Caco-2 (cell line): Measurements from ENCODE around the gene EHD4. TPM values are rescaled to one million over a fixed set of nuclear protein-coding genes. Genes with fewer than 3 reads are reported as not detected.
A peak's percentile ranks its signal among the peaks of the same experiment; 100 is the strongest.

ENCODE experiments used
- BruUV-seq: library from RNA; stranded (reverse); fragments of 400-500 nt; replicated peaks from 2 replicates; lab custom pipeline; 2021; lab: Mats Ljungman, UMichigan
- CTCF ChIA-PET: fragments of 300-600 bp; sonication (Branson Sonifier 250); formaldehyde crosslinking; loops from one replicate; lab custom pipeline; 2022; ENCODE audit warnings: antibody characterized with exemption; lab: Charles Lee
- POLR2A ChIA-PET: fragments of 300-600 bp; sonication (Branson Sonifier 250); formaldehyde crosslinking; loops from one replicate; lab custom pipeline; 2022; ENCODE audit warnings: antibody characterized with exemption; lab: Charles Lee
- DNase-seq, 2 experiments: peaks; one replicate each; pipeline versions ENCODE4 v3.0.0 to v3.0.0-alpha.2; 2020 to 2022
- H3K27me3 ChIP-seq: replicated peaks from 2 replicates; pipeline ENCODE4 v1.6.0; 2011; ENCODE audit warnings: low read length; ENCODE audit not compliant: control insufficient read depth, insufficient read depth
- H3K36me3 ChIP-seq: 2 replicates; pipeline ENCODE4 v1.5.1; 2011; ENCODE audit warnings: low read length; ENCODE audit not compliant: control insufficient read depth, insufficient read depth
- H3K4me1 ChIP-seq: fragments of 250-450 bp; sonication (Bioruptor Pico); 2 replicates; pipeline ENCODE4 v1.5.1; 2020; ENCODE audit warnings: mild to moderate bottlenecking
- H3K4me3 ChIP-seq: 2 replicates; pipeline ENCODE4 v1.5.1; 2011; ENCODE audit warnings: low read depth, mild to moderate bottlenecking, control low read depth, low read length
- H3K9me3 ChIP-seq: fragments of 250-450 bp; sonication (Bioruptor Pico); 2 replicates; pipeline ENCODE4 v1.5.1; 2020; ENCODE audit warnings: mild to moderate bottlenecking, moderate library complexity
- H3K27ac Mint-ChIP-seq: one replicate; pipeline ENCODE4 v1.8.0; 2022; ENCODE audit warnings: mixed read lengths; ENCODE audit not compliant: unreplicated experiment
- H3K27me3 Mint-ChIP-seq: one replicate; pipeline ENCODE4 v1.8.0; 2022; ENCODE audit warnings: mixed read lengths; ENCODE audit not compliant: insufficient read depth, unreplicated experiment
- H3K36me3 Mint-ChIP-seq: one replicate; pipeline ENCODE4 v1.8.0; 2022; ENCODE audit warnings: mild to moderate bottlenecking, mixed read lengths; ENCODE audit not compliant: insufficient read depth, unreplicated experiment
- H3K4me1 Mint-ChIP-seq: one replicate; pipeline ENCODE4 v1.8.0; 2022; ENCODE audit warnings: low read depth, mixed read lengths; ENCODE audit not compliant: unreplicated experiment
- H3K4me3 Mint-ChIP-seq: one replicate; pipeline ENCODE4 v1.8.0; 2022; ENCODE audit warnings: mild to moderate bottlenecking, moderate library complexity, mixed read lengths; ENCODE audit not compliant: unreplicated experiment
- H3K9me3 Mint-ChIP-seq: one replicate; pipeline ENCODE4 v1.8.0; 2022; ENCODE audit warnings: mixed read lengths; ENCODE audit not compliant: unreplicated experiment
- CTCF ChIP-seq, 2 experiments: fragments of 200-600 bp in 1 of 2; IDR thresholded peaks; 1 replicate in 1 of 2; 2 replicates in 1 of 2; pipeline versions ENCODE4 v1.5.1 to v1.8.0; 2011 to 2022; ENCODE audit warnings: antibody characterized with exemption in 1 of 2, control low read depth in 1 of 2, inconsistent platforms in 1 of 2, low read depth in 1 of 2, low read length in 1 of 2, mild to moderate bottlenecking in 1 of 2, moderate library complexity in 1 of 2; ENCODE audit not compliant: insufficient read depth in 1 of 2, severe bottlenecking in 1 of 2, unreplicated experiment in 1 of 2
- intact Hi-C: fragments of 100-400 bp; cut with micrococcal nuclease; formaldehyde crosslinking; loops from one replicate; pipeline ENCODE4 v1.10.0; 2022; ENCODE audit not compliant: unreplicated experiment
- total RNA-seq: library from RNA; stranded (reverse); gene quantifications from 2 replicates; pipeline ENCODE4 v1.2.3, GENCODE V29; 2022

Gene EHD4
- total RNA-seq, 1 experiment from 2014 or later = 31.6 TPM

GRCh38 chr15:41860049-41860828, 112.1 kb downstream of the EHD4 start:
- Histone ChIP-seq H3K27me3 (no peaks in the 10 kb centered on the region), H3K4me1 (no peaks in the 10 kb centered on the region)
- no peaks in the 10 kb centered on the region for H3K27me3 Mint-ChIP-seq

GRCh38 chr15:41858756-41859155, 113.6 kb downstream of the EHD4 start:
- H3K9me3 Mint-ChIP-seq = no peaks in the 10 kb centered on the region
- H3K27me3 ChIP-seq = no peaks in the 10 kb centered on the region
- BruUV-seq = no TSS peak
- H3K36me3 ChIP-seq = no peaks in the 10 kb centered on the region
- ChIA-PET POLR2A (no interaction called here), CTCF (no interaction called here)
- H3K4me1 Mint-ChIP-seq = no peaks in the 10 kb centered on the region
- H3K4me3 Mint-ChIP-seq = no peak overlapping the region
- H3K27ac Mint-ChIP-seq = no peak overlapping the region
- no peak for TF ChIP-seq CTCF (IDR thresholded peaks at IDR 0.05; ENCODE audit: insufficient read depth in 1 of 2, low read depth in 1 of 2, low read length in 1 of 2, severe bottlenecking in 1 of 2, unreplicated experiment in 1 of 2)
- no peaks in the 10 kb centered on the region for H3K27me3 Mint-ChIP-seq
- no peaks in the 10 kb centered on the region for H3K4me1 ChIP-seq
- H3K36me3 Mint-ChIP-seq = peaks cover 5% of the 10 kb centered on the region
- intact Hi-C loops = no loop called here
- DNase-seq = no peak
- H3K9me3 ChIP-seq = no peaks in the 10 kb centered on the region
- H3K4me3 ChIP-seq = no peak overlapping the region

More at GRCh38 chr15:41860049-41860828, 112.1 kb downstream of the EHD4 start:
- H3K9me3 ChIP-seq = no peaks in the 10 kb centered on the region
- intact Hi-C loops = no loop called here
- no peak overlapping the region for H3K4me3 ChIP-seq
- DNase-seq = no peak
- no peaks in the 10 kb centered on the region for H3K4me1 Mint-ChIP-seq
- no peaks in the 10 kb centered on the region for H3K36me3 ChIP-seq
- peak in 1 of 2 experiments; percentile 35 for TF ChIP-seq CTCF (IDR thresholded peaks at IDR 0.05; ENCODE audit: insufficient read depth in 1 of 2, low read depth in 1 of 2, low read length in 1 of 2, severe bottlenecking in 1 of 2, unreplicated experiment in 1 of 2)
- BruUV-seq = no TSS peak
- H3K36me3 Mint-ChIP-seq = no peaks in the 10 kb centered on the region
- ChIA-PET POLR2A (no interaction called here), CTCF (interaction anchor here (2.8 kb wide), 1 partner anchor 44 kb away, joined by 8 read pairs; no protein-coding TSS in a partner anchor)
- H3K9me3 Mint-ChIP-seq = no peaks in the 10 kb centered on the region
- H3K27ac Mint-ChIP-seq = no peak overlapping the region
- H3K4me3 Mint-ChIP-seq = no peak overlapping the region

- Mint-ChIP-seq H3K36me3 (peaks cover 6% of the 10 kb centered on the region), H3K27me3 (no peaks in the 10 kb centered on the region), H3K4me3 (no peak overlapping the region), H3K4me1 (no peaks in the 10 kb centered on the region), H3K9me3 (no peaks in the 10 kb centered on the region), H3K27ac (no peak overlapping the region)
- Histone ChIP-seq H3K4me3 (no peak overlapping the region), H3K36me3 (no peaks in the 10 kb centered on the region), H3K4me1 (no peaks in the 10 kb centered on the region), H3K27me3 (no peaks in the 10 kb centered on the region), H3K9me3 (no peaks in the 10 kb centered on the region)
- no peak for DNase-seq
- TF ChIP-seq CTCF (IDR thresholded peaks at IDR 0.05; ENCODE audit: insufficient read depth in 1 of 2, low read depth in 1 of 2, low read length in 1 of 2, severe bottlenecking in 1 of 2, unreplicated experiment in 1 of 2) = no peak
- no TSS peak for BruUV-seq
- intact Hi-C loops = no loop called here
- ChIA-PET POLR2A (no interaction called here), CTCF (no interaction called here)
Observed at GRCh38 chr15:41857316-41857715, 115.0 kb downstream of the EHD4 start.
